Hematopoietic multipotent progenitor cell treated with erythropoietin and hydrocortisone succinate and interleukin-3 and kit ligand, for 15 days (in vitro differentiated cells): Measurements from ENCODE around the gene GAB2.
"Not testable (repeated sequence)": the region's sequence is repeated elsewhere in the genome, so short reads cannot be mapped to it uniquely, and the experiment has no call there.

Experiments used
- DNase-seq: peaks from one replicate; pipeline ENCODE4 v3.0.0-alpha.2; 2015; ENCODE audit warnings: low spot score

Gene GAB2

GRCh38 chr11:78181185-78181584 lies 236.4 kb downstream of the GAB2 start:
- no peak for DNase-seq

GRCh38 chr11:78180751-78181150 lies 236.9 kb downstream of the GAB2 start:
- no peak for DNase-seq

- no peak for DNase-seq
These were observed 238.1 kb downstream of the GAB2 start for GRCh38 chr11:78179459-78180071.

- no peak for DNase-seq
These were observed 240.4 kb downstream of the GAB2 start for GRCh38 chr11:78177216-78177615.

GRCh38 chr11:78176605-78177141 lies 240.9 kb downstream of the GAB2 start:
- DNase-seq: no peak

- not testable (repeated sequence) for DNase-seq
These were observed 241.8 kb downstream of the GAB2 start for GRCh38 chr11:78175862-78176261.

- no peak for DNase-seq
These were observed 245.7 kb downstream of the GAB2 start for GRCh38 chr11:78171951-78172350.

GRCh38 chr11:78170874-78171549 lies 246.6 kb downstream of the GAB2 start:
- DNase-seq: no peak

- DNase-seq: no peak
These were observed 247.2 kb downstream of the GAB2 start for GRCh38 chr11:78170413-78170812.

GRCh38 chr11:78168539-78169477 lies 248.8 kb downstream of the GAB2 start:
- no peak for DNase-seq

GRCh38 chr11:78166855-78167469 lies 250.7 kb downstream of the GAB2 start:
- DNase-seq: no peak
